Stimulated activated CD4-positive, alpha-beta T cell treated with anti-CD3 and anti-CD28 coated beads, Interleukin-2, amount 100 ng/mL, for 4 hours (primary cell): ENCODE results near the gene SLC26A11.
"Not testable (repeated sequence)": the region's sequence is repeated elsewhere in the genome, so short reads cannot be mapped to it uniquely, and the experiment has no call there.

Source experiments
- DNase-seq: peaks from one replicate; pipeline ENCODE4 v3.0.0-alpha.2; 2020; ENCODE audit warnings: low read depth

The SLC26A11 gene

DNA sequence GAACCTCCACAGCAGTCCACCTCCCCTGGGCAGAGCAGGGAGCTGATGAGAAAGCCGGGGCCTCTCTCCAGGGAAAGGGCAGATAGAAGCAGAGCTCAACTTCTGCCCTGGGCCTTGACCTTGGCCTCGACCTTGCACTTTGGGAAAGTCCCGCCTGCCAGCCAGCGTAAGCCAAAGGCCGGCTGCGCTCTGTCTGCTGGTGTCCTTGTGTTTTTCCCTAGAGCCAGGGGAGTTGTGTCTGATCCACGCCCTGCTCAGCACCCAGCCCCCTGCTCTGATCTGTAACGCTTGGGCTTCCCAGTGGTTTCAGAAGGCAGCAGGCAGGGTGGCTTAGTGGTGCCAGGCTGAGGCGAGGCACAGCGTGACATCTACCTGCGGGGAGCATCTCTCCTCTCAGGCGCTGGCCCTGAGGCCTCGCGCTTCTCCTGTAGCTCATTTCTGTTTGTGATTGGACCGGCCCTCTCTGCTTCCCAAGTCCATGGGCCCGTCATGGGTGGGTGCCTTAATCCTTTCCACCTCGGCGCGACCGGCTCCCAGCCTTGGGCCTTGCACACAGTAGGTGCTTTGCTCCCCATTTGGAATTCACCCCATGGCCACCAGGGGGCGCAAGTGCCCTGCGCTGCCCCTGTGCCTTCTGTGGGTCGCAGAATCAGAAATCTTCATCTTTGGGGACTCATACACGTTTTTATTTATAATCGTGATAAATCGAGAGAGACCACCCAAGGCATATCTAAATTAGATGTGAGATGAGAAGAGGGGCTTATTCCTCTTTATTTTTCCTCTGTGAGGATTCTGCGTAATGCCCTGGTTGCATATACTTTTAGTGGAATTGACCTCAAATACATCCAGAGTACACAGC lies 24.3 kb upstream of the SLC26A11 start:
- peak; percentile 32 for DNase-seq

DNA sequence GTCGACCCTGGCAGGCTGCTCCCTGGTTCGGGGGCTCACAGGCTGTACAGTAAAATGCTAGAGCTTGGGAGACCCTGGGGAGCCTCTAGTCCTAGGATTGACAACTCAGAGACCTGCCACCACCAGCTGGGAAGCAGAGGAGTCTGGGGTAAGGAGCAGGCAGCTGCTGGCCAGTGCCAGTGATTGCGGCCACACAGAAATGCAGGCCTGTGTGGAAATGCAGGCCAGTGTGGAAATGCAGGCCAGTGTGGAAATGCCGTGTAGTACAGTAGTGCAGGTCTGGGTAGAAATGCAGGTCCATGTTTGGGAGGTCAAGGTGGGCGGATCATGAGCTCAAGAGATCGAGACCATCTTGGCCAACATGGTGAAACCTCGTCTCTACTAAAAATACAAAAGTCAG lies 23.6 kb upstream of the SLC26A11 start:
- DNase-seq, result no peak

DNA sequence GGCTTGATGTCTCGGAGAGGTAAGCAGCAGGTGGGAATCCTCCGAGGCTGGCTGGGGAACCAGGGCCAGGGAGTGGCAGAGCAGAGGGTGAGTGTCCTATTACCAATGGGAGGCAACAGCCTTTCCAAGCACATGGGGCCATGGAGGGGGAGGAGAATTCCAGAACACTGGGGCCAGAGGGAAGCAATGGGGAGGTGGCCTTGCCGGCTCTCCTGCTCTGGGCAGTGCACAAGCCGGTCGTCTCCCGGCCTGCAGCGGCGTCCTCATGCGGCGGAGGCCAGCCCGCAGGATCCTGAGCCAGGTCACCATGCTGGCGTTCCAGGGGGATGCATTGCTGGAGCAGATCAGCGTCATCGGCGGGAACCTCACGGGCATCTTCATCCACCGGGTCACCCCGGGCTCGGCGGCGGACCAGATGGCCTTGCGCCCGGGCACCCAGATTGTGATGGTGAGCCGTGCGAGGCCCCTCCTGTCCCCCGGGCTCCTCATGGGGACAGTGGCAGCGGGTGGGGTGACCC lies 22.0 kb upstream of the SLC26A11 start:
- no peak for DNase-seq

DNA sequence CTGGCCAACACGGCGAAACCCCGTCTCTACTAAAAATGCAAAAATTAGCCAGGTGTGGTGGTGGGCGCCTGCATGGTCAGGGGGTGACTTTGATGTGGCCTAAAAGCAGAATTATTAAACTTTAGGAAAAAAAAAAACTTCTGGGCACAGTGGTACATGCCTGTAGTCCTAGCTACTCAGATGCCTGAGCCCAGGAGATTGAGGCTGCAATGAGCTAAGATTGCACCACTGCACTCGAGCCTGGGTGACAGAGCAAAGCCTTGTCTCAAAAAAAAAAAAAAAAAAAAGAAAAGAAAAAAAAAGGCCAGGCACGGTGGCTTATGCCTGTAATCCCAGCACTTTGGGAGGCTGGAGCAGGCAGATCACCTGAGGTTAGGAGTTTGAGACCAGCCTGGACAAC lies 20.9 kb upstream of the SLC26A11 start:
- DNase-seq, result not testable (repeated sequence)

DNA sequence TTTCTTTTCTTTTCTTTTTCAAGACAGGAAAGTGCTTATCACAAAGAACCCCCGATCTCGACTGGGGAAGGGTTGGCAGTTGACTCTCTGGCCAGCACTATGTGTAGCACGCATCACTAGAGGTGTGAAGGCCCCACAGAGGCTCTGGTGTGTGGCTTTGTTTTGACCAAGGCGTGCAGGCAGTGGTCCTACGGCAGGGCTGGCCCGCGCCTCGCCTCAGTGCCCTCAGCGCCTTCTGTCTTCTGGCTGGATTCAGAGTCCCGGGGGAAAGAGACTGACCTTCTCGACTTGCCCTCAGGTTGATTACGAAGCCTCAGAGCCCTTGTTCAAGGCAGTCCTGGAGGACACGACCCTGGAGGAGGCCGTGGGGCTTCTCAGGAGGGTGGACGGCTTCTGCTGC lies 18.8 kb upstream of the SLC26A11 start:
- no peak for DNase-seq

DNA sequence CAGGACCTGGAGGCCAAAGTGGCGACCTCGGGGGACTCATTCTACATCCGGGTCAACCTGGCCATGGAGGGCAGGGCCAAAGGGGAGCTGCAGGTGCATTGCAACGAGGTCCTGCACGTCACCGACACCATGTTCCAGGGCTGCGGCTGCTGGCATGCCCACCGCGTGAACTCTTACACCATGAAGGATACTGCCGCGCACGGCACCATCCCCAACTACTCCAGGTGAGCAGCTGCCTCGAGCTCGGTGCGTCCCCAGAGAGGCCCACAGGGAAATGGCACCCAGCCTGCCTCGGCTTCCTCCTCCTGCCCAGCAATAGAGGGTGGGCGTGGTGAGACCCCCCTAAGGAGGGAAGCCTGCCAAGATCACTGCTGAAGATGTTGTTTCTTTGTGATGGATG lies 18.0 kb upstream of the SLC26A11 start:
- DNase-seq, result no peak

DNA sequence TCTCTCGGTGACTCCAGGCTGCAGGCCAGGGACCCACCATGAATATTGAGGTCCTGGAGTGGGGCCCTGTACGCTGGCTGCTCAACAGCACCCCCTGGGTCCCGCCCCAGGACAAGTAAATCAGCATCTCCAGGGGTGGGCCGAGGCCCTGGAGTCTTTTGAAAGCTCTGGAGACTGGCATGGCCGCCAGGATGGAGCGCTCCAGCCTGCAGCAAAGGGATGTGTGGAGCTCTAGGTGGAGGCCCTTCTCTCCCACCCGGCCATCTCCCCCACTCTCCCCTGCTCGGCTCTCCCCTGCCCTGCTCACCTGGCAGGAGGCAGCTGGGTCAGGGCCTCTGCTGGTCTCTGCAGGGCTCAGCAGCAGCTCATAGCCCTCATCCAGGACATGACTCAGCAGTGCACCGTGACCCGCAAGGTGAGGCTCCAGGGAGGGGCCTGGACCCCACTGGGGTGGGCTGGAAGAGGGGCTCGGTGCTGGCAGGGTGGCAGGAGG lies 16.7 kb upstream of the SLC26A11 start:
- no peak for DNase-seq

DNA sequence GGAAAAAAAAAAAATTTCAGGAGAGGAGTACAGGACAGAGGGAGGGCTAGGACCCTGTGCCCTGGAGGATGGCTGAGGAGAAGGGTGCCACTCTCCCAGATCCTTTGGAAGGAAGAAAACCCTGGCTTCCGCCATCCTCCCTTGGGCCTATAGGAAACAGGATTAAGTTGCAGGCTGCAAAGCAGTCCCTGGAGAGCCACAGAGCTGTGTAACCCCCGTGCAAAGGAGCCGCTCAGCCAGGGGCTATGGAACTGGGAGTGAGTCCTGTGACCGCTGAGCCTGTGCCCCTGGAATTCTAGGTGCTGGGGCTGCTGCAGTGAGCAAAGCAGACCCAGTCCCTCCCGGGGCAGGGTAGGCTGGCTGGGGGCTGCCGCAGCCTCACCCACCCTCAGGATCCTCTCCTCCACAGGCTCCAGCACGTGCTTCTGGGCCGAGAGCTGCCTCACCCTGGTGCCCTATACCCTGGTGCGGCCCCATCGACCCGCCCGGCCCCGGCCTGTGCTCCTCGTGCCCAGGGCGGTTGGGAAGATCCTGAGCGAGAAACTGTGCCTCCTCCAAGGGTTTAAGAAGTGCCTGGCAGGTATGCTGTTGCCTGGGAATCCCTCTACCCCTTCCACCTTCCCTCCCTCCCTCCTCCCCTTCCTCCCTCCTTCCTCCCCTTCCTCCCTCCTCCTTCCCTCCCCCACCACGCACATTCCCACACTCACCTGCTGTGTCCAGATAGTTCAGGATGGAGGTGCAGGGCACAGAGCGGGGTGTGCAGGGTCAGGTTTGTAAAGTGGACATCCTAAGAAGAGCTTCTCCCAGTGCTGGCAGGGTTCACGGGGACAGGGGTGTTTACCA lies 15.4 kb upstream of the SLC26A11 start:
- no peak for DNase-seq

DNA sequence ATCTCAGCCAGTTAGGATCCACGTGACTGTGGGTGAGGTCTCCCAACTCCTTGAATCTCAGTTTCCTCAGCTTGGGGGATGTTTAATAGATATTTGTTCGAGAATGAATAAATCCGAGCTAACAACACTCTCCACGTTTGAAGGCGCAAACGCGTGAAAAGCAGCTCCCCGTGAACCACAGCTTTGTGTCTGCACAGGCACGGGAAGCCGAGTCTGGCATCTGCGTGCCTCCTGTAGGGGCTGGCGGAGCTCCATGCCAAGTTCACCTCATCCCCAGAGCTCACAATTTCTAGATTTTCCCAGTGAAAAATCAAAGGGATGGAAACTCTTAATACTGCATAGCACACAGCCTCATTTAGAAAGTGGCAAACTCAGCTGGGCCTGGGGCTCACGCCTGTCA lies 14.4 kb upstream of the SLC26A11 start:
- no peak for DNase-seq

DNA sequence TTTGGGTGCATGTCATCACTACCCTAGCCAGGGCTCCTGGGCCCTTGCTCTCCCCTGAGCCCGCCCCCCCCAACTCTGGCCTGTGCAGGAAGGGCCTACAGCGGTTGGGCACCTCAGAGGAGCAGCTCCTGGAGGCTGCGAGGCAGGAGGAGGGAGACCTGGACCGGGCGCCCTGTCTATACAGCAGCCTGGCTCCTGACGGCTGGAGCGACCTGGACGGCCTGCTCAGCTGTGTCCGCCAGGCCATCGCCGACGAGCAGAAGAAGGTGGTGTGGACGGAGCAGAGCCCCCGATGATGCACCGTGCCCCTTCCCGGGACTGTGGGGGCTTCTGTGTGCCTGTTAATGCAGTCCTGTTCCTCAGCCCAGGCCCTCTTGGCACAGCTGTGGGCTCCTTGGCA lies 12.2 kb upstream of the SLC26A11 start:
- no peak for DNase-seq

DNA sequence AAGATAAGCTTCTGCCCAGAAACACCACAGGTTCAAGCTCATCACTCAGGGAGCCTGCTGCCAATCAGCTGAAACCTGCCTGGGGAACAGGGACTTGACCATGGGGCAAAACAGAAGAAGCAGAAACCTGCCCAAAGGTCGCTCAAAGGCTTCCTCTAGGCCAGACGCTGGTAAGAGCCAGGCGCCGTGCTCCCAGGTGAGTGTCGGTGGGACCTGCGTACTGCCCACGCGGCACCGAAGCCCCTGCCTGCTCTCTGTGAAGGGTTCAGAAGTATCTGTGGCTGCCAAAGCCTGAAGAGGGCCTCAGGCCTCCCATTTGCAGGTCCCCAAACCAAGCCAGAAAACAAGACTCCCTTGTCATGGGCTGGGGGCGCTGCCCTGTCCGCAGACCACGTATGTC lies 10.5 kb upstream of the SLC26A11 start:
- DNase-seq, result no peak

DNA sequence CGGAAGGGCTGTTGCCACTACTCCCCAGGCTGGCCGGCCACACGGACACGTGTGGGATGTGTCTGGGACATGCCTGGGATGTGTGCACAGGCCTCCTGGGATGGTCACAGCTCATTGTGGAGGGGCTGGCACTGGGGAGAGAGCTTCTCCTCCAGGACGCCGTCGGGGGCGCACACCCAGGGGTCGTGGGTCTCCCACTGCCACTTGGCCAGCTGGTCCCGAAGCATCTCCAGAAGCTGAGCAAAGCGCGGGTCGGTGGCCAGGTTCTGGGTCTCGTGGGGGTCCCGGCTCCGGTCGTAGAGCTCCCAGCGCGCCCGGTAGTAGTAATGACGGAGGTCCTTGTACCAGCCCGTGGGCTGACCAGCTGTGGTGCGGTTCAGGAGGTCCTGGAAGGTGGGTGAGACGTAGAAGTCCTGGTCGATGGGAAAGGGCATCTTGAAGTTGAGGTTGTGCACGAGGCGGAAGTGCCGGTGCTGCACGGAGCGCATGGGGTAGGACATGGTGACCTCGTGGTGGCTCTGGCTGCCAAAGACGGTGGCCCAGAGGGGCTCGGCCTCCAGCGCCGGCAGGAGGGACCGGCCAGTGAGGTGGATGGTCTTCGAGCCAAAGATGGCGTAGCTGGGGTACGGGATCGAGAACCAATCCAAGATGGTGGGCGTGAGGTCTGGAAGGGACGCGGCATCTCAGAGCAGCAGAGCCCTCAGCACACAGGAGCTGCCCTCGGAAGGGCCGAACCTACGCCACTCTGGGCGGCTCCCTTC lies 9.7 kb upstream of the SLC26A11 start:
- no peak for DNase-seq

DNA sequence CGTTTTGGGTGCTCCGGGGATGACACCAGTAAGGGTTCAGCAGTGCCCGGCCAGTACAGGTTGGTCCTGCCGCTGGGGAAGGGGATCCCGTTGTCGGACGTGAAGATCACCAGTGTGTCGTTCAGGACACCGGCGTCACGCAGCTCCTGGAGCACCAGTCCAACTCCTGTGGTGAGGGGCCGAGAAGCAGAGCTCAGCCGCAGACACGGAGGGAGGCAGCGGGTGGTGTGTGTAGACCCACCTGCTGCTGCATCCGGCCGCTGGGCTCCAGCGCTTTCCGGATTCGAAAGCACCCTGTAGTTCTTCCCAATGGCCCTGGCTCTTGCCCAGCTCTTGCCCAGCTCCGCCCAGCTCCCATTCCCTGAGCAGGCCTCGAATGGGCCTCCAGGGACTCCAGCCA lies 8.1 kb upstream of the SLC26A11 start:
- DNase-seq, result no peak

DNA sequence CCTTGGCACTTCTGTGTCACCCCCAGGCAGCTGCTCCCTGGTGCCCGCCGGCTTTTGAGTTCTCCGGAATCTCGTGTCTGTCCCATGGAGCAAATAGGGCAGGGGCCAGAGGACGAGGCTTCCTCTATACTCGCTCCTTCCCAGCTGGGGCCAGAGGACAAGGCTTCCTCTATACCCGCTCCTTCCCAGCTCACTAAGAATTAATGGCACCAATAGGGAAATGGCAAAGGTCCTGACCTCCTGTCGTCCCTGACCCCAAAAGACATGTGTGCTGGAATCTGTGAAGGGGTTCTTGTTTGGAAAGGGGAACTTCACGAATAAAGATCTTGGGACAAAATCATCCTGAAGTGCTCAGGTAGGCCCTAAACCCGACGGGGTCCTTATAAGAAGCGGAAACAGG lies 7.7 kb upstream of the SLC26A11 start:
- no peak for DNase-seq

DNA sequence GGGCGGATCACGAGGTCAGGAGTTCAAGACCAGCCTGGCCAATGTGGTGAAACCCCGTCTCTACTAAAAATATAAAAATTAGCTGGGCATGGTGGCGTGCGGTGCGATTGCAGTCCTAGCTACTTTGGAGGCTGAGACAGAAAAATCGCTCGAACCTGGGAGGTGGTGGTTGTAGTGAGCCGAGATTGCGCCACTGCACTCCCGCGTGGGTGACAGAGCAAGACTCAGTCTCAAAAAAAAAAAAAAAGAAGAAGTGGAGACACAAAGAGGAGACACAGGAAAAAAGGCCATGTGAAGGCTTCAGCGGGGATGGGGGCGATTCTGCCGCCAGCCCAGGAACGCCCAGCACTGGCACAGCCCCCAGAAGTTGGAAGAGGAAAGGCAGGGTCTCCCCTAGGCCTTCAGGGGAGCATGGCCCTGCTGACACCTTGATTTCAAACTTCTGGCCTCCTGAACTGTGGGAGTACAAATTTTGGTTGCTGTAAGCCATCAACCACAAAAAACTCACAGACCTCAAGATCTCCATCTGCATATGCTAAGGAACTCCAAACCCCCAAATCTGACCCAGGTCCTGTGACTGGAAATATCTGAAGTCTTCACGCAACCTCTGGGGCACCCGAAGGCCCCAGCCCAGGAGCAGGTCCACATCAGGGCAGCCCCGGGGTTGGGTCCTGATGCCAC lies 7.1 kb upstream of the SLC26A11 start:
- DNase-seq, result no peak

DNA sequence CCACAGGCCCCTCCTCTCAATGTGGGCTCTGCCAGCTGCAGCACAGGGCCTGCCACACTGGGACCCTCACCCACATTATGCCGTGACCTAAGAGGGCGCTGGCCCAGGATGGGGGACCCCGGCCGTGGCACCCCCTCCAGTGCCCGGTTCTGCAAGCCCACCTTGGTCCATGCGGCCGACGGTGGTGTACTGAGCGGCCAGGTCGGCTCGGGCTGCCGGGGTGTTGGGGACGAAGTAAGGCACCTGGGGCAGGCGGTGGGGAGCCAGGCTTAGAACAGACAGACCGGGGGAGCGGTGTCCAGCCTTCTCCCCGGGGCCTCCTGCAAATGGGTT lies 6.6 kb upstream of the SLC26A11 start:
- DNase-seq, result no peak

DNA sequence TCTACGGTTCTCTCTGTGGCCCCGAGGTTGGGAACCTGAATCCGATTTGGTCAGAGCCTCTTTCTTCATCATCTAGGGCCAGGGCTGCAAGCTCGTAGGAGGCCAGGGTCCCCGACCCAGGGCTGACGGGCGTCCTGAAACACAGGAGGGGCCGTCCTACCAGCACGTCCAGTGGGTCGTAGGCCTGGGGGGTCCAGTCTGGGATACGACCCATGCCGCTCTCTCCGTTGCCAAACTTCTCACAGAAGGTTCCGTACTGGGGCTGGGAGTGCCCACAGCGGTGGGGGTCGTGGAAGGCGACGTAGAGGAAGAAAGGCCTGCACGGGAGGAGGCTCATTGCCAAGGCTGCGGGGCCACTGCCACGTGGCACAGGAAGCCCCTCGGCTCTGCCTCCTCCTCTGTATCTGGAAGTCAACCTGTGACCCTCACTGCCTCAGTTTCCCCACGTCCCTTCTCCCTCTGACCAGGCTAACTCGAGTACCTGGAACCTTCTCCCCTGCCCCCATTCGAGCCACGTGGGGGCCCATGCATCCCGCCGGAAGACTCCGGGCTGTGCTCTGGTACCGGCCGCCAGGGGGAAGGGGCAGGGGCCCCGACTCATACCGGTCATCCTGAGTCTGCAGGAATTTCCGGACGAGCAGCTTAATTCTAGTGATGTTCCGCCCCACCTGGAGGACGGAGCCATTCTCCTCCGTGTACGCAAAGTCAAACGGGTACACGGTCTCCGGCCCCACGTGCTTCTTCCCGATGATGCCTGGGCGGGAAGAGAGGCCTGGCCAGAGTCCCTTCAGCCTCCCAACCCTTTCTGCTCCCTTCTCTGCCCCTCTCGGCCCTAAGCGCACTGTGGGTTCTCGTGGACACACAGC lies 6.0 kb upstream of the SLC26A11 start:
- DNase-seq, result no peak

DNA sequence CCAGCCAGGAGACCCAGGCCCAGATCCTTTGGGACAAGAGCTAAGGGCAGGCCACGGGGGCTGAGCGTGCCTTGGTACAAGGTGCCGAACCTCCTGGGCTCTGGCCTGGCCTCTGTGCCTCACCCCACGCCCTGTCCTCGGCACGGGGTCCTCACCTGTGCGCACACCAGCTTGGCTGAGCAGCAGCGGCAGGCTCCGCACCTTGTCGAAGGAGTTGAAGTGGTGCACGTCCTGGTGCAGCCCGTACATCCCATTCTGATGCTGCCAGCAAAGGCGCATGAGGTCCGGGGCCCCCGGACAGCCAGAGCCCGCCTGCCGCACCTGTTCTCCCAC lies 5.4 kb upstream of the SLC26A11 start:
- DNase-seq, result no peak

DNA sequence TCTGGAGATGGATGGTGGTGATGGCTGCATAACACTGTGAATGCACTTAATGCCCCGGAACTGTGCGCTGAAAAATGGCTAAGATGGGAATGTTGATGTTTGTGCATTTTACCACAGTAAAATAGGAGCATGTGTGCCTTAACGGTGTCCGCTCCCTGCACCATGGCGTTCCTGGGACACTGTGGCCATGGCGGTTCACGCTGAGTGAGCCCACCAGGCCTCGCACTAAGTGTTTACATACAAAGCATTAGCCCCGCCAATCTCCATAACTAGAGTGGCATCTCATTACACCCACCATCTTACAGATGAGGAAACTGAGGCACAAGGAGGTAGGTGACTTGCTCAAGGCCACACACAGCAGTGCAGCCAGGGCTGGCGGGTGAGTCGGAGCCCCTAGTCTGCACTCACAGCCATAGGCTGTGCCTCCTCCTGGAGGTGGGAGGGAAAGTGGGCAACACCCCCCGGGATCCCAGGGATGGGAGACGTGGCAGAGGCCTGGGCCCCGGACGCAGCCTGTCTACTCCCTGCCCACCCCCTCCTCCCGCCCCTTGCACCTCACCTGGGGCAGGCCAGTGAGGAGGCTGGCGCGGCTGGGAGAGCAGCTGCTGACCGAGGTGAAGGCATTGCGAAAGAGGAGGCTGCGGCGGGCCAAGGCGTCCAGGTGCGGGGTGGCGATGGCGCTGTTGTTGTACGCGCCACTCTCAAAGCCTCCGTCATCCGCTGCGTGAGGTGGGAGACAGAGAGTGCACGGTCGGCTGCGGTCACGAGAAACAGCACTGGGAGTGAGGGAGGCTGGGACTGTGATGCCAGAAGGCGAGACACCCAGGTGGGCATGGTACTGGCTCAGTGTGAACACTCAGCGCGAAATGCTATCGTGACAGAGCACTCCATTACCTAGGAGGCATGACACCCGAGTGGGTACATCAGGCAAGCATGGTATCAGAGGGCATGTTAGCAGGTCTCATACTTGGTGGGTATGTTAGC lies 3.5 kb upstream of the SLC26A11 start:
- no peak for DNase-seq
